ENCODE data around the gene CWF19L2.

The CWF19L2 gene

DNA sequence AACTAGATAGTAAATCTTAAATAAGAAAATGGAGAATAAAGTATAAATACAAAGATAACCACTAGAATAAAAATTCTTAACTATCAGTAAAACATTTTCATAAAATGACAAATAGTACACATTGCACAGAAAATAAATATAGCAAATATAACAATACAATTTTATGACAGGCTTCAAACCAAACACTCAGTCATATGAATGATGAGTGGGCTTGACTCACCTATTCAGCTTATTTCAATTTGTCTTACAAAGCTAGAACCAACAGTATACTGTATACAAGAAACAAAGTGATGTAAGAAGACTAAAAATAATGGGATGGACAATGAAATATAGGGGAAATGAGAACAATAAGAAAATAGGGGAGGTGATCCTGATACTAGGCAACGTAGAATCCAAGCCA is 141.2 kb downstream of the CWF19L2 start:
- DNase-seq (ENCODE audit: extremely low read depth in 1 of 2, low read depth in 1 of 2), result no peak

- DNase-seq (ENCODE audit: extremely low read depth in 1 of 2, low read depth in 1 of 2), result no peak
Measured at GRCh38 chr11:107307991-107308390, 149.6 kb downstream of the CWF19L2 start.

DNA sequence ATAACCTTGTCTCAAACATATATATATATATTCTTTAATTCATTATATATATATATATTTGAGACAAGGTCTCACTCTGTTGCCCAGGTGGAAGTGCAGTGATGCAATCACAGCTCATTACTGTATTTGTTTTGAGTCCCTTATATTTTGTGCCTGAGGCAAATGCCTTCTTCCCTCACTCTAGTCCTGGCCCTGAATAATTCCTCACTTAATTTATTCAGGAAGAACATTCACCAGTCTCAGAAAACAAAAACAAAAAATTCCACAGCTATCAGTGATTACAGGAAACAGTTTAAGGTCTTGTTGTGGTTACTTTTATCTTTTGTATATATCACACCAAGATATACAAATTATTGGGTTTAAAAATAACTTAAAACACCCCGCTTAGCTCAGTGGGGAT is 155.7 kb downstream of the CWF19L2 start:
- no peak for DNase-seq (ENCODE audit: extremely low read depth in 1 of 2, low read depth in 1 of 2)

DNA sequence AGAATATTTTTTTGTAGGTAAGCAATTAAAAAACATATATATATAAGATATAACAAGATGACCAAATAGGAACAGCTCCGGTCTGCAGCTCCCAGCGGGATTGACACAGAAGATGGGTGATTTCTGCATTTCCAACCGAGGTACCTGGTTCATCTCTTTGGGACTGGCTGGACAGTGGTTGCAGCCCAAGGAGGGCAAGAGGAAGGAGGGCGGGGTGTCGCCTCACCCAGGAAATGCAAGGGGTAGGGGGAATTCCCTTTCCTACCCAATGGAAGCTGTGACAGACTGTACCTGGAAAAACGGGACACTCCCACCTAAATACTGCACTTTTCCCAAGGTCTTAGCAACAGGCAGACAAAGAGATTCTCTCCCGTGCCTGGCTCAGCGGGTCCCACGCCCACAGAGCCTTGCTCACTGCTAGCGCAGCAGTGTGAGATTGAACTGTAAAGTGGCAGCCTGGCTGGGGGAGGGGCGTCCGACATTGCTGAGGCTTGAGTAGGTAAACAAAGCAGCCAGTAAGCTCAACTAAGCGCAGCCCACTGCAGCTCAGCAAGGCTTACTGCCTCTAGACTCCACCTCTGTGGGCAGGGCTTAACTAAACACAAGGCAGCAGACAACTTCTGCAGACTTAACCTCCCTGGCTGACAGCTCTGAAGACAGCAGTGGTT is 163.8 kb downstream of the CWF19L2 start:
- DNase-seq (ENCODE audit: extremely low read depth in 1 of 2, low read depth in 1 of 2), result no peak

DNA sequence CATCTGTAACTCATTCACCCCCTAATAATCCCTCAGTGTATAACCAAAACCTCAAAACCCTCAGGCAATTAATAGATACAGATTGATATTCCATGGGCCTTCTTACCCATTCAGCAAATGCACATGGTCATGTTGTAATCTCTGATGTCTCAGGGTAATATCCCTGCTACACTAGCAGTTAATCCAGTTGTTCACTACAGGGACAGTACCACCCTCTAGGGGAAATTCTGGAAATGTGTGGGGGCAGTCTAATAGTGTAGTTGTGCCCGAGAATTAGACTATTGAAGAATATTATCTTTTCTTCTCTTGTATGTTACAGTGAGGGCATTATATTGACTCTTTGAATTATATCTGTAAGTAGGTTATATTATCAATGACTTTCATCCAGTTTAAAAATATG is 175.4 kb downstream of the CWF19L2 start:
- DNase-seq (ENCODE audit: extremely low read depth in 1 of 2, low read depth in 1 of 2), result no peak

Measured in activated CD8-positive, alpha-beta memory T cell treated with anti-CD3 and anti-CD28 coated beads for 1 hour (primary cell).